Measurements from ENCODE around the gene IPO13.

DNA sequence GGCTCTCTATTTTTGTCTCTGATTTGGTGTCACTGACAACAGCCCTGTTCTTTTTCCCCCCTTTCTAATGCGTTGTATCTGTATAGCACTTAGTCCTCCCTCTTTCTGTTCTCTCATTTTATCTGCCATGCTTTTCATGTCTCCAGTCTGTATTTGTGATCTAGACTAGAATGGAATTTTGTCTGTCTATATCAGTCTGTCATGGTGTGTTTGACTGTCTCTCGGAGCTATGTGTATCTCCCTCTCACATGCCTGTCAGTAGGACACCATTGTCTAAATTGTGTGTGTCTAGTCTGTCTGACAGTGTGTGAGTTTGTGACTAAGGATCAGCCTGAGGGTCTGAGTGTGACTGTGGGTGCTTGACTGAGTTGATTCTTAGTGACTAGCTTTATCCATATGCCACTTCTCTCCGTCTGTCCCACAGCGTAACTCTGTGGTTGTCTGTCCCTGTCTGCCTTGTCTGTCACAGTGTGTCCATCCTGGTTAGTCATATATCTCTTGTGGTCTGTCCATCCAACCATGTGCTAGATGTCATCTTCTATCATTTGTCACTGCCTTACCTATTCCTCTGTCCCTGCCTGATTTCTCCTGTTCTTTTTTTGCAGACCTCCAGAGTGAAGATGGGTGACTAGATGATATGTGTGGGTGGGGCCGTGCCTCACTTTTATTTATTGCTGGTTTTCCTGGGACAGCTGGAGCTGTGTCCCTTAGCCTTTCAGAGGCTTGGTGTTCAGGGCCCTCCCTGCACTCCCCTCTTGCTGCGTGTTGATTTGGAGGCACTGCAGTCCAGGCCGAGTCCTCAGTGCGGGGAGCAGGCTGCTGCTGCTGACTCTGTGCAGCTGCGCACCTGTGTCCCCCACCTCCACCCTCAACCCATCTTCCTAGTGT, 30.9 kb downstream of the IPO13 start:
- TF ChIP-seq, protein P1, sequence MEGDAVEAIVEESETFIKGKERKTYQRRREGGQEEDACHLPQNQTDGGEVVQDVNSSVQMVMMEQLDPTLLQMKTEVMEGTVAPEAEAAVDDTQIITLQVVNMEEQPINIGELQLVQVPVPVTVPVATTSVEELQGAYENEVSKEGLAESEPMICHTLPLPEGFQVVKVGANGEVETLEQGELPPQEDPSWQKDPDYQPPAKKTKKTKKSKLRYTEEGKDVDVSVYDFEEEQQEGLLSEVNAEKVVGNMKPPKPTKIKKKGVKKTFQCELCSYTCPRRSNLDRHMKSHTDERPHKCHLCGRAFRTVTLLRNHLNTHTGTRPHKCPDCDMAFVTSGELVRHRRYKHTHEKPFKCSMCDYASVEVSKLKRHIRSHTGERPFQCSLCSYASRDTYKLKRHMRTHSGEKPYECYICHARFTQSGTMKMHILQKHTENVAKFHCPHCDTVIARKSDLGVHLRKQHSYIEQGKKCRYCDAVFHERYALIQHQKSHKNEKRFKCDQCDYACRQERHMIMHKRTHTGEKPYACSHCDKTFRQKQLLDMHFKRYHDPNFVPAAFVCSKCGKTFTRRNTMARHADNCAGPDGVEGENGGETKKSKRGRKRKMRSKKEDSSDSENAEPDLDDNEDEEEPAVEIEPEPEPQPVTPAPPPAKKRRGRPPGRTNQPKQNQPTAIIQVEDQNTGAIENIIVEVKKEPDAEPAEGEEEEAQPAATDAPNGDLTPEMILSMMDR (conservative IDR thresholded peaks at IDR 0.05; ENCODE audit: low read length), result no peak
- no peak for TF ChIP-seq EZH2phosphoT487 (IDR thresholded peaks at IDR 0.05; ENCODE audit: borderline replicate concordance)
